OCI-LY3 (cell line): ENCODE results near the gene TIFAB.

Source experiments
- H2AFZ ChIP-seq: fragments of 200-600, 300-600 bp; shearing (Covaris generic); 2 replicates; pipeline ENCODE4 v1.6.0; 2014; ENCODE audit warnings: antibody characterized with exemption, low read depth, low read length
- H3K27ac ChIP-seq: fragments of 200-600, 300-600 bp; sonication (generic); 2 replicates; pipeline ENCODE4 v1.5.1; 2014; ENCODE audit warnings: mild to moderate bottlenecking, low read length, moderate library complexity, mixed read lengths
- H3K27me3 ChIP-seq: fragments of 200-600, 300-600 bp; sonication (generic); 2 replicates; pipeline ENCODE4 v1.6.1; 2014; ENCODE audit warnings: low read depth, low read length, mixed read lengths
- H3K36me3 ChIP-seq: fragments of 200-600, 300-600 bp; sonication (generic); replicated peaks from 2 replicates; pipeline ENCODE3; 2014; ENCODE audit warnings: low read depth, low read length, mixed read lengths
- H3K4me1 ChIP-seq: fragments of 300-600, 200-600 bp; sonication (generic); 2 replicates; pipeline ENCODE4 v1.6.1; 2014; ENCODE audit warnings: low read length, mixed read lengths
- H3K4me2 ChIP-seq: fragments of 200-600, 300-600 bp; sonication (generic); 2 replicates; pipeline ENCODE4 v1.6.1; 2014; ENCODE audit warnings: low read length, mixed read lengths
- H3K4me3 ChIP-seq: fragments of 300-600, 200-600 bp; sonication (generic); 2 replicates; pipeline ENCODE4 v1.5.1; 2014; ENCODE audit warnings: antibody characterized with exemption, mild to moderate bottlenecking, low read length, moderate library complexity
- H3K79me2 ChIP-seq: fragments of 300-600, 200-600 bp; shearing (Covaris generic); 2 replicates; pipeline ENCODE4 v1.6.1; 2014; ENCODE audit warnings: mild to moderate bottlenecking, low read length, mixed read lengths
- H3K9ac ChIP-seq: fragments of 300-600, 200-600 bp; shearing (Covaris generic); 2 replicates; pipeline ENCODE4 v1.6.0; 2014; ENCODE audit warnings: mild to moderate bottlenecking, low read length, moderate library complexity
- H3K9me3 ChIP-seq: fragments of 200-600, 300-600 bp; shearing (Covaris generic); 2 replicates; pipeline ENCODE4 v1.6.1; 2014; ENCODE audit warnings: low read length, mixed read lengths; ENCODE audit not compliant: insufficient read depth
- H4K20me1 ChIP-seq: fragments of 200-600, 300-600 bp; sonication (generic); 2 replicates; pipeline ENCODE4 v1.6.1; 2016; ENCODE audit warnings: low read length, mixed read lengths; ENCODE audit not compliant: insufficient read depth
- EZH2phosphoT487 ChIP-seq: fragments of 200-600 bp; shearing (Covaris generic); IDR thresholded peaks from 2 replicates; pipeline ENCODE4 v1.6.1; 2018; ENCODE audit warnings: antibody characterized with exemption, mixed run types, low read depth
- TF ChIP-seq, protein P1 (sequence below): fragments of 200-600, 300-600 bp; sonication (generic); IDR thresholded peaks from 2 replicates; pipeline ENCODE4 v1.5.1; 2014; ENCODE audit warnings: antibody characterized with exemption, low read length, low read depth

The TIFAB gene

DNA sequence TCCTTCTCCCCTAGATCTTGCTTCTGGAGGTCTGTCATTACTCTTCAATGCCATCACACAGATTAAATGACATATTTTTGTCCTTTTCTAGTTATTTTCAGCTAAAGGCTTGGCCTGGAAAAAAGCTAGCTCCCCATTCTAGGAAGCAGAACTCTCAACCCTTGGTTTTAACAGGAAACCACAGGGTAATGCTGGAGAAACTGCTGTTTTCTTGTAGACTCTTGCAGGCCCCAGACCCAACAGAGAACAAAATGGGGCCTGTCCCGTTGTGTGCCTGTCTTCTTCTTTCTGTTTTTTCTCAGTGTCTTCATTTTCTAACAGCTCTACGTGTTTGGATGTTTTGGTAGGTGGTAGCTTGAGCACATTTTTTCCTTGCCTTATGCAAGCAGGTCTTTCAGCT lies 26.5 kb downstream of the TIFAB start:
- peaks cover 1% of the 10 kb centered on the region; the same call in 1 of the 2 replicates for H3K27me3 ChIP-seq
- H3K9ac ChIP-seq = no peak overlapping the region
- no peak overlapping the region for H3K27ac ChIP-seq
- H3K9me3 ChIP-seq = no peaks in the 10 kb centered on the region
- H4K20me1 ChIP-seq = no peaks in the 10 kb centered on the region
- H3K36me3 ChIP-seq = no peaks in the 10 kb centered on the region
- H2AFZ ChIP-seq = no peak overlapping the region
- H3K79me2 ChIP-seq = no peaks in the 10 kb centered on the region
- no peak for TF ChIP-seq EZH2phosphoT487
- TF ChIP-seq, protein P1, sequence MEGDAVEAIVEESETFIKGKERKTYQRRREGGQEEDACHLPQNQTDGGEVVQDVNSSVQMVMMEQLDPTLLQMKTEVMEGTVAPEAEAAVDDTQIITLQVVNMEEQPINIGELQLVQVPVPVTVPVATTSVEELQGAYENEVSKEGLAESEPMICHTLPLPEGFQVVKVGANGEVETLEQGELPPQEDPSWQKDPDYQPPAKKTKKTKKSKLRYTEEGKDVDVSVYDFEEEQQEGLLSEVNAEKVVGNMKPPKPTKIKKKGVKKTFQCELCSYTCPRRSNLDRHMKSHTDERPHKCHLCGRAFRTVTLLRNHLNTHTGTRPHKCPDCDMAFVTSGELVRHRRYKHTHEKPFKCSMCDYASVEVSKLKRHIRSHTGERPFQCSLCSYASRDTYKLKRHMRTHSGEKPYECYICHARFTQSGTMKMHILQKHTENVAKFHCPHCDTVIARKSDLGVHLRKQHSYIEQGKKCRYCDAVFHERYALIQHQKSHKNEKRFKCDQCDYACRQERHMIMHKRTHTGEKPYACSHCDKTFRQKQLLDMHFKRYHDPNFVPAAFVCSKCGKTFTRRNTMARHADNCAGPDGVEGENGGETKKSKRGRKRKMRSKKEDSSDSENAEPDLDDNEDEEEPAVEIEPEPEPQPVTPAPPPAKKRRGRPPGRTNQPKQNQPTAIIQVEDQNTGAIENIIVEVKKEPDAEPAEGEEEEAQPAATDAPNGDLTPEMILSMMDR = no peak
- no peak overlapping the region for H3K4me2 ChIP-seq
- H3K4me1 ChIP-seq = no peaks in the 10 kb centered on the region
- no peak overlapping the region for H3K4me3 ChIP-seq

DNA sequence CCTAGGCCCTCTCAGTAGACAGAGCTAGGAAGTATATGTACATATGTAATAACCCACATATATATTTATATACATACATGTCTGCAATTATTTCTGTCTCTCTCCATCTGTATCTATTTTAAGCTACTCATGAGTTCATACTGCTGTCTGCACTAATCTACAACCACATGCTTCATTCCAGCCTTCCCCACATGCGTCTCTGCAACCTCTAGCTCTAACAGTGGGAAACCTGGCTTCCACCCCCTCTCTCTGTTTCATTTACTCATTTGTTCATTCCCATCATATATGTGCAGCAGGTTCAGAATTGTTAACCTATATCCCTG lies 28.3 kb downstream of the TIFAB start:
- TF ChIP-seq, protein P1 = no peak
- TF ChIP-seq EZH2phosphoT487 = no peak
- H3K36me3 ChIP-seq = no peaks in the 10 kb centered on the region
- no peaks in the 10 kb centered on the region for H3K4me1 ChIP-seq
- no peaks in the 10 kb centered on the region for H3K9me3 ChIP-seq
- H3K79me2 ChIP-seq = no peaks in the 10 kb centered on the region
- no peak overlapping the region for H3K4me2 ChIP-seq
- H2AFZ ChIP-seq = no peak overlapping the region
- H3K27ac ChIP-seq = no peak overlapping the region
- no peak overlapping the region for H3K4me3 ChIP-seq
- H3K9ac ChIP-seq = no peak overlapping the region
- H3K27me3 ChIP-seq = peaks cover 11% of the 10 kb centered on the region; the same call in 1 of the 2 replicates
- no peaks in the 10 kb centered on the region for H4K20me1 ChIP-seq

- Histone ChIP-seq H3K27me3 (peaks cover 16% of the 10 kb centered on the region; the same call in 1 of the 2 replicates), H3K4me2 (no peak overlapping the region), H3K9me3 (no peaks in the 10 kb centered on the region), H3K4me1 (no peaks in the 10 kb centered on the region), H2AFZ (no peak overlapping the region), H3K9ac (no peak overlapping the region), H4K20me1 (no peaks in the 10 kb centered on the region), H3K36me3 (no peaks in the 10 kb centered on the region), H3K79me2 (no peaks in the 10 kb centered on the region), H3K27ac (no peak overlapping the region), H3K4me3 (no peak overlapping the region)
- TF ChIP-seq EZH2phosphoT487 = no peak
- TF ChIP-seq, protein P1 = no peak
Measured at GRCh38 chr5:135423146-135423845, 28.9 kb downstream of the TIFAB start.

- H3K4me1 ChIP-seq = no peaks in the 10 kb centered on the region
- TF ChIP-seq, protein P1 = no peak
- TF ChIP-seq EZH2phosphoT487 = no peak
- peaks cover 16% of the 10 kb centered on the region; the same call in 1 of the 2 replicates for H3K27me3 ChIP-seq
- H3K27ac ChIP-seq = no peak overlapping the region
- no peak overlapping the region for H2AFZ ChIP-seq
- H3K9ac ChIP-seq = no peak overlapping the region
- no peak overlapping the region for H3K4me3 ChIP-seq
- H3K4me2 ChIP-seq = no peak overlapping the region
- no peaks in the 10 kb centered on the region for H3K9me3 ChIP-seq
- no peaks in the 10 kb centered on the region for H3K79me2 ChIP-seq
- no peaks in the 10 kb centered on the region for H3K36me3 ChIP-seq
- no peaks in the 10 kb centered on the region for H4K20me1 ChIP-seq
Measured at GRCh38 chr5:135422419-135422818, 29.7 kb downstream of the TIFAB start.
